ENCODE measurements around the gene ASGR1.

The ASGR1 gene

DNA sequence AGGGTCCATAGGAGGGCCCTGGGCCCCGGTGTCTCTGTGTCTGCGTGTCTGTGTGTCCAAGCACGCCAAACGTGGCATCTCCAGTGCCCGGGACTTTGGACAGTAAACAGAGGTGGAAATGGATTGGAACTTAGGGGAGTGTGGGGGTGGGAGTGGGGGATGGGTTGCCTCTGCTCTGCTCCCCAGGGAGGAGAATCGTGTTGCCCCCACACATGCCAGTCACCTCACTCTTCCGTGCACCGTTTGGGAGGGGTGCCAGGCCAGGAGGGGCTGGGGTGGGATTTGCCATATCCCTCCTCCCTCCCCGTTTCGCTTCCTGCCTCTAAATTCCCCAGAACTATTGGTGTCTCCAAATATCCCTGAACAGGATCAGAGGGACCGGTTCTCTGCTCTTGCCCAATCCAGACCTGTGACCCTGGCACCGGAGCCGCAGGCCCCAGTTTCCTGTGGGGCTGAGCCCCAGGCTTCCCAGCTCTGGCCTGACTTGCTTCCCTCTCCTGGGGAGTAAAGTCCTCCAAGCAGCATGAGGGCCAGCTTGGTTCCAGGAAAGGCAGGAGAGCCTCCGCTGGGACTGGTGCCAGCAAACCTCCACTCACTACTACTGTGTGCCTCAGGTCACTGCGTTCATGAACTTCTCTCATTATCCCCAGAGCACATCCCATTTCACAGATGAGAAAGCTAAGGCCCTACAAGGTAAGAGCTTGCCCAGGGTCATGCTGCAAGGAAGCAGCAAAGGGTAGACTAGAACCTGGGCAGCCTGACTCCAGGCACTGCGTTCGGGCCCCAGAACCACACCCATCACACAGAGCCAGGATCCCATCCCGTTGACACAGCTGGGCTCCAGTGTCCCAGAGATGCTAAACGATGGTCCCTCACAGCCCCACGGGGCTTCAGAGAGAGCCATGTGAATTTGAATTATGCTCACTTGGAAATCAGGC, at the start of gene ASGR1:
ASGR1 (minus strand) TSS at position 54 of the 938 bp plus-strand sequence. CDS start 807 bp downstream, outside the sequence.
- DNase-seq, result no peak

GRCh38 chr17:7228920-7229319, 49.8 kb upstream of the ASGR1 start:
- no peak for DNase-seq

DNA sequence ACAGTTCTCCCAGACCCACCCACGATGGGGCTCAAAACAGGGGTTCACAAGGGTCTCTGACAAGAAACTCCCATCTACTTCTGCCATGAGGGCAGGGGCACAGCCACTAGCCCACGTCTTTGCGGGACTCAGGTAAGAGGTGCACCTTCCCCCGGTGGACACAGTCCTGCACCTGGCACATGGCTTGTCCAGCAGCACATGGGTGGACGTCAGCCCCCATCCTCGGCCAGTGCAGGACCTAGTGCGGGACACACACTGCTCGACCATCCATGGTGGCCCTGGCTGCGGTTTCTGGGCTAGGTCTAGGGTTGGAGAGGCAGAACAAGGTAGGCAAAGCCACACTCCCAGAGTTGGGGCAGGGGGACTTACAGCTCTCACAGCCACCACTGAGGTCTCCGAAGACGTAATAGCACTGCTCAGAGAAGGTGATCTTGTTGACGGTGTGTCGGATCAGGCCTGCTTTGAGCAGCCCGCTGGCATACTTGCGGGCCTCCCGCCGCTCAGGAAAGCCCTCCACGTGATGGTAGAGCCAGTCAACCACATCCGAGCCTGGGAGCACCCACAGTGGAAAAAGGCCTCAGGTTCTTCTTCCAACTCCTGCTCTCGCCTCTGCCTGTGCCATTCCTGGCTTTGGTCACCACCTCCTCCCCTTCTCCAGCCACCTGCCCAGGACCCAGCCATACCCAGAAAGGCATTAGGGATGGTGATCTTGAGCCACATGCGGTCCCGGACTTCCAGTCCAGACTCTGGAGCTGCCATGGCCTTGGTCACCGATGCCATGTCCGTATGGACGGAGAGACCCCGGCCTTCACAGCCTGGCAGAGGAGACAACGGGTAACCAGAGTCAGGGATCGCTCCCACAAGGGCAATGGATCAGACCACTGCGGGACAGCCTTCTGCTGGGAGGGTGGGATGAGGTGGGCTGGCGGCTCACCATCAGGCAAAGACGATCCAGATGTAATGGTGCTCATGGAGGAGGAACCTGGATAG, 47.8 kb upstream of the ASGR1 start:
- no peak for DNase-seq

DNA sequence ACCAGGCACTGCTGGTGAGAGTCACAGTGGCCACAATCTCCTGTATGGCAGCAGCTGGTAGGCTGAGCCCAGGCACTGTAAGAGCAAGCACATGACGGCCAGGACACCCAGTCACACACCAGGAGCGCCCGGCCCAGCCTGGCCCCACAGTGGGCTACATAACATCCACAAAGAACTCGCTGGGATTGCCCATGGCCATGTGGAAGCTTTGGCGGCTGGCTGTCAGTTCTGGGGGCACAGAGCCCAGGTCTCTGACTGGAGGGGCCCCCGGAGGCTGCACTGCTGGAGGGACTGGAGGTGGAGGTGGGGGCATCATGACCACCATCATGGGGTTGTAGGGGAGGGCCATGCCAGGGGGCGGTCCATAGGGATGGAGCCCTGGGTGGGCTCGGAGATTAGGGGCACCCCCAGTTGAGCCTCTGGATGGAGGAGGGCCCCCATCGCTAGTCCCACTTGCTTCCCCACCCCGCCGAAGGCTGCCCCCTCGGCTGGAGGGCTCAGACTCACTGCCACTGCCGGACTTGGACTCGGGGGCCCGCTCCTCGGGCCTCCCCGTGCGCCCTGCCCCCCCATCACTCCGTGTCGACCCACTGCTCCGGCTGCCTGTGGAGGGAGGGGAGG, 46.7 kb upstream of the ASGR1 start:
- no peak for DNase-seq

- DNase-seq, result no peak
Observed at GRCh38 chr17:7224661-7225111, 45.5 kb upstream of the ASGR1 start.

GRCh38 chr17:7224110-7224509, 44.9 kb upstream of the ASGR1 start:
- DNase-seq, result no peak

DNA sequence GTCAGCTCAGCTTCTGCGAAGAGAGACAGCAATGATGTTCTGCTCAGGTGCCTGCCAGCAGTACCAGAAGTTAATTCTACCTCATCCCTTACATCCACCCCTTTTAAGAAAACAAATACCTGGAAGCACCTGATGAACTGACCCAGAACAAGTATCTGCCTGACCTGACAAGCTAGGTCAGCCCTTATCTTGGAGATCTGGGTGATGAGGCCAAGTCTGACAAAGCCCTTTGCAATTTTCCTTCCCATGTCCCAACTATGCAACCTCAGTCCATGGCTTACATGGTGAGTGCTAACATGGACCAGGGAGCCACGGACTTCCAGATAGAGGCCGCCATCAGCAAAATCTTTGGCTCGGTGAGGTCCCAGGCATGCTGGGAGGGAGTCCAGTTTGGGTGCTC, 44.2 kb upstream of the ASGR1 start:
- no peak for DNase-seq

DNA sequence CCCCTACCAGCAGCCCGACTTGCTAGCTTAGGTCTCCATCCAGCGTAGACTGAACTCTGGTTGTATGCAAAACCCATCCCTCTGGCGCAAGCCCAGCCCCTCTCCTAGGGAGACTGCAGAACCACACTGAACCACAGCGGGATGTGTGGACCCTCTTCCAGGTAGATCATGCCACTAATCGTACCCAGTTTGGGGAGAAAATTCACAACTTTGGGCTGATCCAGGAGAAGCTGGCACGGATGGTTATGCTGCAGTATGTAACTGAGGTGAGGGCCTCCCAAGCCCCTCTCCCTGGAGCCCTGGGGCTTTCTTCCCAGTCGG, 43.8 kb upstream of the ASGR1 start:
- DNase-seq, result no peak

DNA sequence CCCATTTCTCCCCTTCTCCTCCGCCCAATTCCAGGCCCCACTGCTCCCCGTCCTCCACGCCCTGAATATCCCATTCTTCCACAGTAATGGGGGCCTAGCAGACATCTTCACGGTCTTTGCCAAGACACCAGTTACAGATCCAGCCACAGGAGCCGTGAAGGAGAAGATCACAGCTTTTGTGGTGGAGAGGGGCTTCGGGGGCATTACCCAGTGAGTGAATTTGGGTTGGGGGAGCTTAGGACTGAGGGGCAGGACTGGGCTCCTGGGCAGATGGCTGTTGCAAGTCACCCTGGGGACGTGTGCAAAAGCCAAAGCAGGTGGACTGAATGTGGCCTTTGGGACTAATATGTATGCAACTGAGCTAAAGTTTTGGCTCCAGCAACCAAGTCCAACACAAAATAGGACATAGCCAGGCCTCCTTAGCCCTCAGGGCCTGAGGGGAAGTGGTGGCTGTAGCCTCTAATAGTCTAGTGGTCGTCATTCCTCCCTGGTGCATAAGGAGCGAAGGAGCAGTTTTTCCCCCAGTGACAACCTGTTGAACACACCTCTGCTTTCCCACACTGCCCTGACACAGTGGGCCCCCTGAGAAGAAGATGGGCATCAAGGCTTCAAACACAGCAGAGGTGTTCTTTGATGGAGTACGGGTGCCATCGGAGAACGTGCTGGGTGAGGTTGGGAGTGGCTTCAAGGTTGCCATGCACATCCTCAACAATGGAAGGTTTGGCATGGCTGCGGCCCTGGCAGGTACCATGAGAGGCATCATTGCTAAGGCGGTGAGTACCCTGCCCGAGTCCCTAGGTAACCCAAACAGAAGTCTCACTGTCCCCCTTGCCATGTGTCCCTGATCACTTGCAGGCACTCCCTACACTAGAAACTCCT, 43.2 kb upstream of the ASGR1 start:
- DNase-seq, result no peak

DNA sequence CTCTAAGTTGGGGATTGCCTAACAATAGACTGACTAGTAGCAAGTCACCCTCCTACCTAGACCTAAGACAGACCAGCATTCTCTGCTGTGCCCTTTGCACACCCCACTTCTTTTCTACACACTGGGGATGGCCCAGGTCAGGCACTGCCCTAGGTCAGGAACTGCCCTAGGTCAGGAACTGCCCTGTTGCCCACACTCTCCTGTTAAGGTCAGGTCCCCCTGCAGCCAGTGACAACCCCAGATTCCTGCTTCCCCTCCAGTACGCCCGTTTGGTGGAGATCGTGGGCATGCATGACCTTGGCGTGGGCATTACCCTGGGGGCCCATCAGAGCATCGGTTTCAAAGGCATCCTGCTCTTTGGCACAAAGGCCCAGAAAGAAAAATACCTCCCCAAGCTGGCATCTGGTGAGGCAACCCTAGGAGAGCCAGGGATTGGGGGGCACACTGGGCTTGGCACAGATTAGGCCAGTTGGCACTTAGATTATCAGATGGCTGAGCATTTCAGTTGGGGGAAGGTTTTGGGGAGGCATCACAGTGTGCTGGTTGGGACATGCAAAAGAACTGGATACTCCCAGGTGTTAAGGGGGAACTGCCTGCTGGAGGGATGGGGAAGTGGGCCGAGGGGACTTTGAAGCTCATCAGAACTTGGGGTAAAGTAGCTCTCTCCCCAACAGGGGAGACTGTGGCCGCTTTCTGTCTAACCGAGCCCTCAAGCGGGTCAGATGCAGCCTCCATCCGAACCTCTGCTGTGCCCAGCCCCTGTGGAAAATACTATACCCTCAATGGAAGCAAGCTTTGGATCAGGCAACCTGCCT, 42.3 kb upstream of the ASGR1 start:
- DNase-seq, result no peak

DNA sequence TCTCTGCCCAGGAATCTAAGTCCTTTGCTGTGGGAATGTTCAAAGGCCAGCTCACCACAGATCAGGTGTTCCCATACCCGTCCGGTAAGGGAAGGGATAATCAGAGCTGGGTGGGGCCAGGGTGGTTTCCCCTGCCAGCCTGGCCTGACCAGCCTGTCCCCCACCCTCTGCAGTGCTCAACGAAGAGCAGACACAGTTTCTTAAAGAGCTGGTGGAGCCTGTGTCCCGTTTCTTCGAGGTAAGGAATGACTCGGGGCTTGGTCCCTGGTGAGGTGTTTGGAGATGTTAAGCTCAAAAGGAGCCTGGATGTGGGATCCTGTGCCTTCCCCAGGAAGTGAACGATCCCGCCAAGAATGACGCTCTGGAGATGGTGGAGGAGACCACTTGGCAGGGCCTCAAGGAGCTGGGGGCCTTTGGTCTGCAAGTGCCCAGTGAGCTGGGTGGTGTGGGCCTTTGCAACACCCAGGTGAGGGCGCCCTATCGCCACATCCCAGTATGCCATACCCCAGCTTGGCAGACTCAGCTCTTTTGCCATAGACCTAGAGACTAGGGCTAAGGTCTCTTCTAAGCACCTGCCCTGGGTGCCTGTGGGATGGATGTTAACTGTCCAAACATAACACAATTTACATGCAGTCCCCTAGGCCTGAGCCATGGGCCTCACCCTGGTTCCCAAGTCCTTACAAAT, 41.6 kb upstream of the ASGR1 start:
- DNase-seq, result peak; percentile 71

GRCh38 chr17:7219812-7220592, 40.8 kb upstream of the ASGR1 start, which contains the start of the genes ACADVL and DLG4:
Gene ACADVL, plus strand, starts transcription at chr17:7219938. Its CDS starts 47 bp downstream, at chr17:7219985.
Gene DLG4, minus strand, starts transcription at chr17:7219836.
- DNase-seq, result peak; percentile 83

DNA sequence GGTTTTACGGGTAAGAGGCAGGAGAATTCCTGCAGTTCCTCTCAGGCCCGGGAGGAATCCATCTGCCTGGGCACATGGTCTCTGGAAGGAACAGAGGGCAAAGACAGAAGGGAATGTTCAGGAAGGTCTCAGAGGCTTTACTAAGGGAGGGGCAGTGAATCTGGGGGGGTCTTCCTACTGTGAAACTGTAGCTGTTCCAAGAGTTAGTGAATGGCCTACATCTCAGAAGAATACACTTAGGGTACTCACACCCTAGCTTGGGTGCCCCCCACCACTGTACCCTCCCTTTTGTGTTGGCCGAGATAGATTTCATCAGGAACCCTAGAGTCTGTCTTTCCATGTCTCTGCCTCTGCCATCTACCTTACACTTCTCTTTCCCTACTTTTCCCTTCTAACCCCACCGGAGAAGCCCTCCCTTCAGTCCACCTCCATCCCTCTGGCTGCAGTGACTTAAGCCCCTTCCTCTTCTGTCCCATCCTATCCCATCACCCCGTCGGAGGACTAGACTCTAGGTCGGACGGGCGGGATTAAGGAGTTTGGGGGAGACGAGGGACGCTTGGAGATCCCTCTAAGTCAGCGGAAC, 40.1 kb upstream of the ASGR1 start:
- no peak for DNase-seq

DNA sequence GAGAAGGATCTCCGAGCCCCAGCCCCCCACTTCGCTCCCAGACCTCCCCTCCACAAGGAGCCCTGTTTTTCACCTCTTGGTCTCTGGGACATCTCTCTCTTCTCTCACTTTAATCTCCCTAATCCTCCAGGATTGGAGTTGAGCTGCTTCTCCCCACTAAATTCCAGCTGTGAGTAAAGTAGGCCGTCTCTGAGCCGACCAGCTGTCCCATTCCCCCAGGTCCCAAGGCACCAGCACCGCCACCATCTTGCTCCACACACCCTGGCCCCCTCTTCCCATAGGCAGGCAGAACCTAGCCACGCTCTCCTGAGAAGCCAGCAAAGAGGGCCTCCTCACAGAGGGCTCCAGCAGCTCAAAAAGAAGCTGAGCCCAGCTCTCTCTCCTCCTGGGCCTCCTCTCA, 39.6 kb upstream of the ASGR1 start:
- DNase-seq, result no peak

DNA sequence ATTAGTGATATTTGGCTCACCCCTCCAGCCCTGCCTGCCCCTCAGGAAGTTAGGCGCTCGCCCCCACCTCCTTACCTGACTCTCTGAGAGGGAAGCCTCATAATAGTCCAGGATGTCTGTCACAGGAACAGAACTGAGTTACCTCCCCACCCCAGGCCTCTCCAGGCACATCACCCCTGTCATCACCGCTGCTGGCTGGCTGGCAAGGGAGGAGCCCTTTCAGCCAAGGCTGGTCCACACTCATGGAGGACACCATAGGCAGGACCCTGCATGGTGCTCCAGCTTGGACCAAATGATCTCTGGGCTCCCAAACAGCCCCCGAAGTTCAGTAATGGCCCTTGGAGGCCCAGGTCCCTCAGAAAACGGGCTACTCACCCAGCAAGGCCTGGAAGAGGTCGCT, 39.0 kb upstream of the ASGR1 start:
- no peak for DNase-seq

DNA sequence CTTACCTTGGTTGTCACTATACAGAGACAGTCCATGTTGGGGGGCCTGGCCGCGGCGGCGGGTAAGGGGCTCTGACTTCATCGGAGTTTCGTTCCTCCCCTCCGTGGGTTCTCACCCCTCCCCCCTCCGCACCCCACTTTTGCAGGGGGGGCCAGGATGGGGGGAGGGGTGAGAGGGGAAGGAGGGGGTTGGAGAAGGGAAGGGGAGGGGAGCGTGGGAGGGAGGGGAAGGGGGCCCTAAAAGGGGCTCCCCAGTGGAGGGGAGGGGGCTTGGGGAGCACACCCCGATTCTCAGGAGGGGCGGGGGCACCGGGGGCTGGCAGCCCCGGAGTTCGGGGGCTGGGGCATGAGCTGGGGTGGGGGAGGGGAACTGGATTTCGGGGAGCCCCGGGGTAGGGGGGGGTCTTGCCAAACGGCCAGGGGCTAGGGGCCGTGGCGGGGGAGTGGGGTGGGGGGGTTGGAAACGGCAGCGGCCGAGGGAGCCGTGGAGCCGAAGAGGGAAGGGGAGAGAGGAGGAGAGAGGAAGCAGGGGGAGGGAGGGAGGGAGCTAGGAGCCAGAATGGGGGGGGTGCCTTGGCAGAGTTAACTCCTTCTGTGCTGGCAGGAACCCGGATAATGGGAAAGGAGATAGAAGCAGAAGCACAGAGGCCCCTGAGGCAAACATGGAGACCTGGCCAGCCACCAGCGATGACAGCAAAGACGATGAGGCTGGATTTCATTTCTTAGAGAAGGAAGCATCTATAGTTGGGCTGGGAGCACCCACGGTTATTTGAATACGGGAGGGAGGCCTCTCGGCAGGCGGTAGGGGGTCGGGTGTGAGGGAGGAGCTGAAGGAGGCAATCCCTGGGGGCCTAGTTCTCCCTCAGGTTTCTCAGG, 38.2 kb upstream of the ASGR1 start:
- peak; percentile 26 for DNase-seq

DNA sequence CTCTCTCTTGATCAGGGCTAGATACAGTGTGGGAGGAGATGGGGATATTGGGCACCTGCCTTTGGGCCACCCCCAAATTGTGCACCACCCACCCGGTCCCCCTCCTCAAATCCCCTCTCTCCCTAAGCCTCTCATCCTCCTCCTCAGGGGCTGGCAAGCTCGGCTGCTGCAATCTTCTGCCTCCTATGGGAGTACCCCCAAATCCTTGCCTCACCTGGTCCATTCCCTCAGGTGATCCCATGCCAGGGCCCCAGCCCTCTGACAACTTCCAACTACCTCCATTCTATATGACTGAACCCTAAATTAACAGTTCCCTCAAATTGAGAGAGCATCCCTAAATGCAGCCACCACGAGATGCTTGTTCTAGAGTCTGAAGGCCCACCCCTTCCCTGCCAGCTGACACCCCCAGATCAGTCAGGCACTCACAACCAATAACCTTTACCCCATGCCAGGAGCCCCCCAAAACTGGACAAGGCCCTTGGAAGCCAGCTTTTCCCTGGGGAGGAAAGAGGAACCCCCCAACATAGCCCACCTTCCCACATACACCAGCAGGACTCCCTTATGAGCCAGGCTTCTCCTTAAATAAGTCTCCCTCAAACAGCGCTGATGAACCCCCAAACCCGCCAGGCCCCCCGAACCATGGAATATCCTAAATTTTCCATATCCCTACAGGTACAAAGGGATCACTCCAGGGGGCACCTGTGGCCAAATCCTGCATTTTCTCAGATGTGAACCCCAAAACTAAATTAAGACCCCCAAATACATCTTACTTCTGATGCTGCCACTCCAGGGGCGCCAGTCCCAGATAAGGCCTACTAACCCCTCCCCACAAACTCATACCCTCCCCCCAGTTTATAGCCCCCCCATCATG, 37.3 kb upstream of the ASGR1 start:
- DNase-seq, result no peak

Data from CD4-positive, alpha-beta T cell treated with Interleukin-12 subunit alpha and Interleukin-12 subunit beta, for 1 hour (primary cell).